ENCODE measurements around the gene FUT3.
"Not testable (repeated sequence)": the region's sequence is repeated elsewhere in the genome, so short reads cannot be mapped to it uniquely, and the experiment has no call there.

The FUT3 gene

DNA sequence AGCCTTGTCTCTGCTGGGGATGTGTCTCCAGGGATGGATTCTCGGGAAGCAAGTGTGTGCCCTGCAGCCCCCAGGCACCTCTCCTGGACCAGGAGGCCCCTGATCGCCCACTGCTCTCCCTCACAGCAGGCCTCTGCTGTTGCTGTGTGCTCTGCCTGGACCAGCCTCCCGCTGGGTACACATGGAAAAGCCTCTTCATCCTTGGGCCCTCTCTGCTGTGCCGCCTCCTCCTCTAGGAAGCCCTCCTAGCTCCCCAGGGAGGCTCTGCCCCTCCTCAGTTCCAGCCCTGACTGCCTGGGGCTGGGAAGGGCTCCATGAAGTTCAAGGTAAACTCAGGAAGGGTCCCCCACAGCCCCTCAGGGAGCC is 40.3 kb upstream of the FUT3 start:
- TF ChIP-seq, protein P1, sequence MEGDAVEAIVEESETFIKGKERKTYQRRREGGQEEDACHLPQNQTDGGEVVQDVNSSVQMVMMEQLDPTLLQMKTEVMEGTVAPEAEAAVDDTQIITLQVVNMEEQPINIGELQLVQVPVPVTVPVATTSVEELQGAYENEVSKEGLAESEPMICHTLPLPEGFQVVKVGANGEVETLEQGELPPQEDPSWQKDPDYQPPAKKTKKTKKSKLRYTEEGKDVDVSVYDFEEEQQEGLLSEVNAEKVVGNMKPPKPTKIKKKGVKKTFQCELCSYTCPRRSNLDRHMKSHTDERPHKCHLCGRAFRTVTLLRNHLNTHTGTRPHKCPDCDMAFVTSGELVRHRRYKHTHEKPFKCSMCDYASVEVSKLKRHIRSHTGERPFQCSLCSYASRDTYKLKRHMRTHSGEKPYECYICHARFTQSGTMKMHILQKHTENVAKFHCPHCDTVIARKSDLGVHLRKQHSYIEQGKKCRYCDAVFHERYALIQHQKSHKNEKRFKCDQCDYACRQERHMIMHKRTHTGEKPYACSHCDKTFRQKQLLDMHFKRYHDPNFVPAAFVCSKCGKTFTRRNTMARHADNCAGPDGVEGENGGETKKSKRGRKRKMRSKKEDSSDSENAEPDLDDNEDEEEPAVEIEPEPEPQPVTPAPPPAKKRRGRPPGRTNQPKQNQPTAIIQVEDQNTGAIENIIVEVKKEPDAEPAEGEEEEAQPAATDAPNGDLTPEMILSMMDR (IDR thresholded peaks at IDR 0.05; ENCODE audit: insufficient read depth, low read depth, low read length, missing control alignments) = no peak
- no peak for DNase-seq (ENCODE audit: low read depth)
- H3K4me3 ChIP-seq (ENCODE audit: low read depth, low read length) = no peak overlapping the region

DNA sequence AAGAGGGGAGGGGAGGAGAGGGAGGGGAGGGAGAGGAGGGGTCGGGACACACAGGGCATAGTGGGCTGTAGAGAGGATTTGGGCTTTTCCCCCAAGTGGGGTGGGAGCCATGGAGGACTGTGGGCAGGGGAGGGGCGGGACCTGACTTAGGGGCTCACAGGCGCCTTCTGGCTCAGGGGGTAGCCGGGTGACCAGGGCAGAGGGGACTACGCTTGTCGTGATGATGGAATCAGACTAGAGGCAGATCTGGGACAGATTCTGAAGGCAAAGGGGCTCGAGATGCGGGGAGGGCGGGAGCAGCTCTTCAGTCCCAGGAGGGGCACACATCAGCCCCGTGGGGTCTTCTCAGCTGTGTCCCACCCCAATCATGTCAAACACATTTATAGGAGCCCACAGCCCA is 38.9 kb upstream of the FUT3 start:
- TF ChIP-seq, protein P1 (IDR thresholded peaks at IDR 0.05; ENCODE audit: insufficient read depth, low read depth, low read length, missing control alignments) = no peak
- no peak overlapping the region for H3K4me3 ChIP-seq (ENCODE audit: low read depth, low read length)
- no peak for DNase-seq (ENCODE audit: low read depth)

DNA sequence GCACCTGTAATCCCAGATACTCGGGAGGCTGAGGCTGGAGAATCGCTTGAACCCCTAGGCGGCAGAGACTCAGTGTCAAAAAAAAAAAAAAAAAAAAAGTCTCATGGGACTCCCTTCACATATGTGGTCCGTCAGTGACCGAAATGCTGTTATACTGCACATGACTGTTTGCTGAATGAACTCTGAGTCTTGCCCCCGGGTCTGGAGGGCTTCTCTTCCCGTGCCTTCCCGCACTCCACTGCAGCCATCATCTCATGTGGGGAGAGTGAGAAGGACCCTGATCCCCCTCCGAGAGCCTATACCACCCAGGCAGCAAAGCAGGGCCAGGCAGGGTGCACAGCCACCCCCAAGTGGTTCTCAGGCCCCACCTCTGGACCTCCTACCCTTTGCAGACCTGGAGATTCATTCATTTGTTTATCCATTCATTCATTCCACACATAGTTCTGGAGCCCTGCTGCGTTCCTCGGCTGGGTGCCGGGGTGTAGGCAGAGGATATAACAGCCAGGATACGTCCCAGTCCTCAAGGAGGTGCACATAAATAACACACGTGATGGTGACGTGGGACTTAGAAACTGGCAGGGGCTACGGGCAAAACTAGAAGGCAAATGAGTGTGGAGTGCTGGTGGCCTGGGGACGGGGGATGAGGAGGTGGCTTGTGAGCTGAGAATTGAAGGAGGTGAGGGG is 38.2 kb upstream of the FUT3 start:
- H3K4me3 ChIP-seq (ENCODE audit: low read depth, low read length) = no peak overlapping the region
- no peak for DNase-seq (ENCODE audit: low read depth)
- TF ChIP-seq, protein P1 (IDR thresholded peaks at IDR 0.05; ENCODE audit: insufficient read depth, low read depth, low read length, missing control alignments) = no peak

DNA sequence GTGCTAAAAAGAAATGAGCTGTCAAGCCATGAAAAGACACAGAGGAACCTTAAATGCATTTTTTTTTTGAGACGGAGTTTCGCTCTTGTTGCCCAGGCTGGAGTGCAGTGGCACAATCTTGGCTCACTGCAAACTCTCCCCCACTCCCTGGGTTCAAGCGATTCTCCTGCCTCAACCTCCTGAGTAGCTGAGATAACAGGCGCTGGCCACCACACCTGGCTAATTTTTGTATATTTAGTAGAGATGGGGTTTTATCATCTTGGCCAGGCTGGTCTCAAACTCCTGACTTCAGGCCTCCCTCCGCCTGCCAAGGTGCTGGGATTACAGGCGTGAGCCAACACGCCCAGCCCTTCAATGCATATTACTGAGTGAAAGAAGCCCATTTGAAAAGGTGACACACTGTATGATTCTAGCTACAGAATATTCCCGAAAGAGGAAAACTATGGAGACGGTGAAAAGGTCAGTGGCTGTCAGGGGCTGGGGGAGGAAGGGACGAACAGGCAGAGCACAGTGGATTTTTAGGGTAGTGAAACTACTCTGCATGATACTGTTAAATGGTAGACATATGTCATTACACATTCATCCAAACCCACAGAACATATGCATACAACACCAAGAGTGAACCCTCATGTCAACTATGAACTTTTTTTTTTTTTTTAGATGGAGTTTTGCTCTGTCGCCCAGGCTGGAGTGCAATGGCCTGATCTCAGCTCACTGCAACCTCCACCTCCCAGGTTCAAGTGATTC is 33.0 kb upstream of the FUT3 start:
- not testable (repeated sequence) for H3K4me3 ChIP-seq (ENCODE audit: low read depth, low read length); DNase-seq (ENCODE audit: low read depth)

DNA sequence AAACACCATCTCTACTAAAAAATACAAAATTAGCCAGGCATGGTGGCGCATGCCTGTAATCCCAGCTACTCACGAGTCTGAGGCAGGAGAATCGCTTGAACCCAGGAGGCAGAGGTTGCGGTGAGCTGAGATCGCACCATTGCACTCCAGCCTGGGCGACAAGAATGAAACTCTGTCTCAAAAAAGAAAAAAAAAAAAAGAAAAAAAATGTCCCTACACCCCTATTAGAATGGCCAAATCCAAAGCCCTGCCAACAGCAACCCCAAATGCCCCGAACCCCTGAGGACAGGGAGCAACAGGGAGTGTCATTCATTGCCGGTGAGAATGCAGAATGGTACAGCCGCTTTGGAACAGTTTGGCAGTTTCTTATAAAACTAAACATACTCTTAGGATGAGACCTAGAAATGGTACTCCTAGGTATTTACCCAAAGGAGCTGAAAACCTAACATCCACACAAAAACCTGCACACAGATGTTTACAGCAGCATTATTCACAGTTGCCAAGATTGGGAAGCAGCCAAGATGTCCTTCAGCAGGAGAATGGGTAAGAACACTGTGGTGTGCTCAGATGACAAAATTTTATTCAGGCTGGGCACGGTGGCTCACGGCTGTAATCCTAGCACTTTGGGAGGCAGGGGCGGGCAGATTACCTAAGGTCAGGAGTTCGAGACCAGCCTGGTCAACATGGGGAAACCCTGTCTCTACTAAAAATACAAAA is 32.1 kb upstream of the FUT3 start:
- not testable (repeated sequence) for H3K4me3 ChIP-seq (ENCODE audit: low read depth, low read length); DNase-seq (ENCODE audit: low read depth)

DNA sequence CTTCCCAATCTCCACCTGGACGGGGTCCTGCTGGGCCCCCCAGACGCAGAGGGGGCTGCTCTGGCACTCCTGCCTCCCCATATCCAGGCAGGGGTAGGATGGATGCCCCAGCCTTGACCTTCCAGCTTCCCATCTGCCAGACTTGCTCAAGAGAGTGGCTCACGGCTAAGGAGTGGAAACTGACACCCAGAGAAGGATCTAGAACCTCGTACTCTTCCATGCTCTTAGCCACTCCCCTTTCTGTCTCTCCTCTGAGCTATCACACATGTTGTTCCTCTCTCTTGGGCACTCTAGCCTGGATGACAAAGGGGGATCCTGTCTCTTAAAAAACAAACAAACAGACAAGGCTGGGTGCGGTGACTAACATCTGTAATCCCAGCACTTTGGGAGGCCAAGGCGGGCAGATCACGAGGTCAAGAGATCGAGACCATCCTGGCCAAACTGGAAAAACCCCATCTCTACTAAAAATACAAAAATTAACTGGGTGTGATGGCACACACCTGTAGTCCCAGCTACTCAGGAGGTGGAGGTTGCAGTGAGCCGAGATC is 31.2 kb upstream of the FUT3 start:
- TF ChIP-seq, protein P1 (IDR thresholded peaks at IDR 0.05; ENCODE audit: insufficient read depth, low read depth, low read length, missing control alignments) = no peak
- no peak for DNase-seq (ENCODE audit: low read depth)
- H3K4me3 ChIP-seq (ENCODE audit: low read depth, low read length) = no peak overlapping the region

DNA sequence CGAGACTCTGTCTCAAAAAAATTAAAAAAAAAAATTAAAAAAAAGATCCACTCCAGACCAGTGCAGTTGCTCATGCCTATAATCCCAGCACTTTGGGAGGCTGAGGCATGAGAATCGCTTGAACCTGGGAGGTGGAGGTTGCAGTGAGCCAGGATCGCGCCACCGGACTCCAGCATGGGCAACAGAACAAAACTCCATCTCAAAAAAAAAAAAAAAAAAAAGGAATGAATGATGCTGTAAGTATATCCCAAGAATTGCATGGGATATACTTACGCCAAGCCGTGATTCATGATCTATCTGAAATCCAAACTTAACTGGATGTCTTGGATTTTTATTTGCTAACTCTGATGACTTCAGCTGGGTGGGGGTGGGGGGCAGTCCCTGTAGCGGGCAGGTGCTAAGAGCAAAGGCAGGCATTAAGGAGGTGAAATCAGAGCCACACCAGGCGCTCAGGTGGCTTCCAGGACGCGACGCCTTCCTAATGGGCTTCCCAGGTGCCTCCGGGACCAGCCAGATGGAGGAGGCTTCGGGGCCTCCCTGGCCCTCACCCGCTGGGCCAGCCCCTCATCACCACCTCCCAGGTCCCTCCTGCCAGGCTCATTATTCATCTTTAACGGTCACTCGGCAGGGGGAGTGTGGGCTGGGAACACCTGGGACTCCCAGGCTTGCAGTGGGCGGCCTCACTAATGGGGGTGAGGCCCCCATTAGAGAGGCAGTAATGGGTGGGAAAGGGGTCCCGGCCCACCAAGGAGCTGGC is 30.5 kb upstream of the FUT3 start:
- H3K4me3 ChIP-seq (ENCODE audit: low read depth, low read length) = no peak overlapping the region
- DNase-seq (ENCODE audit: low read depth) = no peak
- TF ChIP-seq, protein P1 (IDR thresholded peaks at IDR 0.05; ENCODE audit: insufficient read depth, low read depth, low read length, missing control alignments) = no peak
